GM19351 (cell line): Measurements from ENCODE around the gene CLBA1.

ENCODE experiments used
- ATAC-seq: cut with Tn5 transposase; IDR thresholded peaks from one replicate; pipeline ENCODE4 v1.9.1; 2021; ENCODE audit warnings: mild to moderate bottlenecking, moderate library complexity; ENCODE audit not compliant: unreplicated experiment

Gene CLBA1

GRCh38 chr14:105043641-105044040 lies 58.1 kb downstream of the CLBA1 start:
- no peak for ATAC-seq
